Retina (tissue), 1 donor: ENCODE data around the gene HYOU1.
A peak's percentile ranks its signal among the peaks of the same experiment; 100 is the strongest.
"Not testable (repeated sequence)": the region's sequence is repeated elsewhere in the genome, so short reads cannot be mapped to it uniquely, and the experiment has no call there.

Experiments used
- DNase-seq: peaks from one replicate; pipeline ENCODE4 v3.0.0-alpha.2; 2016

The HYOU1 gene

GRCh38 chr11:119084663-119085436 lies 27.8 kb upstream of the HYOU1 start, which contains the start of gene HMBS:
TSS of gene HMBS (plus strand) at chr11:119084881. CDS start at chr11:119085034, 153 bp downstream.
- peak; percentile 100 for DNase-seq

DNA sequence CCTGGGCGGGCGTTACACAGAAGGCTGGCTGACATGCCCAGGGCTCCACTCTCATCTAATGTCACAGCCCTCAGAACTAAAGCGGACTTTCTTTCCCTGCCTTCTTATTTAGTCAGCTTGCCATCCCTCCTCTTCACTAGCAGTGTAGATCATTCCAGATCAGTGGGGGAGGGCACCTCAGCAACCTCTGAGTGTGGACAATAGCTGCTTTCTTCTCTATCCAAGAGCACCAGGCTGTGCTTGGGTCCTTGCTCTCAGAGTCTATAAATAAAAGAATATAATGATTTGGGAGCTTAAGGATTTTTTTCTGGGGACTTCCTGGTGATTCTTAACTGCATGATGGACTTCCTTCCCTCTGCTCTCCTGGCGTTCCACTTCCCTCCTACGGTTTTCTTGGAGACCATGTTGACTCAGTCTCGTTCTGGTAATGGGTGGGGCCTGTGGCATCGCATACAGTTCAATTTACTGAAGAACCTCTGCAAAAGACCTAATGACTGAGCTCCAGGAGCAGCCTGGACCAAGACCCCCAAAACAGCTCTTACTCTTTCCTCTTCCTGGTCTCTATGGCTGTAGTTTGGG lies 24.8 kb upstream of the HYOU1 start:
- DNase-seq, result no peak

DNA sequence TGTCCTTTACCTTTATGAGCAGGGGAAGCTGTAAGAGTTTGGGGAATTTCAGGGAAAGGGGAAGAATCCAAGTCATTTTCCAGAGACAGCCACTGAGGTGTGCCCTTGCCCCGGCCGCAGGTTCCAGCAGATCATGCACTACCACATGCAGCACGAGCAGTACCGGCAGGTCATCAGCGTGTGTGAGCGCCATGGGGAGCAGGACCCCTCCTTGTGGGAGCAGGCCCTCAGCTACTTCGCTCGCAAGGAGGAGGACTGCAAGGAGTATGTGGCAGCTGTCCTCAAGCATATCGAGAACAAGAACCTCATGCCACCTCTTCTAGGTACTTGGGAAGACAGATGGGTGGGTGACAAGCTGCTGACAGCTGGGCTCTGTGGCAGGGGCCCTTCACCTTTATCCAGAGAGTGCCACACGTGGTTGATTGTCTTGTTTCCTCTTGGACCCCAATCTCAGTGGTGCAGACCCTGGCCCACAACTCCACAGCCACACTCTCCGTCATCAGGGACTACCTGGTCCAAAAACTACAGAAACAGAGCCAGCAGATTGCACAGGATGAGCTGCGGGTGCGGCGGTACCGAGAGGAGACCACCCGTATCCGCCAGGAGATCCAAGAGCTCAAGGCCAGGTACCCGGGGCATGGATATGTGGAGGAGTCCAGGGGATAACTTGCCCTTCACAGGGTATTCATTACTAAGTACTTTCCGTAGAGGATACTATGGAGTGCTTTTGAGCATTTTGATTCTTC lies 21.8 kb upstream of the HYOU1 start:
- DNase-seq, result no peak

DNA sequence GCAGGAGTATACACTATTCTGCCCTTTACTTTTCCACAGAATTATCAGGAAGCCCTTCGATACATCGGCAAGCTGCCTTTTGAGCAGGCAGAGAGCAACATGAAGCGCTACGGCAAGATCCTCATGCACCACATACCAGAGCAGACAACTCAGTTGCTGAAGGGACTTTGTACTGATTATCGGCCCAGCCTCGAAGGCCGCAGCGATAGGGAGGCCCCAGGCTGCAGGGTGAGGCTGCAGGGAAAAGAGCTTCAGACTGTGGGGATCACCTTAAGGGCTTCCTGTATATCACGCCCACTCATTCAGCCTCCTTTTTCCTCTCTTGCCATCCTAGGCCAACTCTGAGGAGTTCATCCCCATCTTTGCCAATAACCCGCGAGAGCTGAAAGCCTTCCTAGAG lies 20.8 kb upstream of the HYOU1 start:
- no peak for DNase-seq

- peak; percentile 94 for DNase-seq
Observed at GRCh38 chr11:119067371-119068222, 10.6 kb upstream of the HYOU1 start, which contains the start of gene VPS11. TSS of gene VPS11 (plus strand) at chr11:119067818. CDS start at chr11:119067824, 6 bp downstream.

DNA sequence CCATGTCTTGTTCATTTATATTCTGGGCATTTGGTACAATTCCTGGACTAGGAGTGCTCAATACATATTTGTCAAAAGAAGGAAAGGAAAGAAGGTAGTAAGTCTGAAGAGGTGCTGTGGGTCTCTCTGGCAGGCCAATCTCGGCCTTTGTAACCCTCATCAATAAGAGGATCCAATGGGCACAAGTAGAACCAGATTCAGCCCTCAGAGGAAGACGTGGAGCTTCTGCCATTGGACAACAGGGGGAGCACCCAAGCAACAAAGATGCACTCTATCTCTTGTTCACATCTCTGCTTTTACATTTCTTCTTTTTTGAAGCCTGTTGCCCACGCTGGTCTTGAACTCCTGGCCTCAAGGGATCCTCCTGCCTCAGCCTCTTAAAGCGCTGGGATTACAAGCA lies 8.4 kb upstream of the HYOU1 start:
- DNase-seq, result no peak

GRCh38 chr11:119062779-119063178 lies 5.8 kb upstream of the HYOU1 start:
- no peak for DNase-seq

- no peak for DNase-seq
Observed at GRCh38 chr11:119061256-119061655, 4.3 kb upstream of the HYOU1 start.

GRCh38 chr11:119059128-119059527 lies 2.1 kb upstream of the HYOU1 start:
- DNase-seq, result not testable (repeated sequence)

DNA sequence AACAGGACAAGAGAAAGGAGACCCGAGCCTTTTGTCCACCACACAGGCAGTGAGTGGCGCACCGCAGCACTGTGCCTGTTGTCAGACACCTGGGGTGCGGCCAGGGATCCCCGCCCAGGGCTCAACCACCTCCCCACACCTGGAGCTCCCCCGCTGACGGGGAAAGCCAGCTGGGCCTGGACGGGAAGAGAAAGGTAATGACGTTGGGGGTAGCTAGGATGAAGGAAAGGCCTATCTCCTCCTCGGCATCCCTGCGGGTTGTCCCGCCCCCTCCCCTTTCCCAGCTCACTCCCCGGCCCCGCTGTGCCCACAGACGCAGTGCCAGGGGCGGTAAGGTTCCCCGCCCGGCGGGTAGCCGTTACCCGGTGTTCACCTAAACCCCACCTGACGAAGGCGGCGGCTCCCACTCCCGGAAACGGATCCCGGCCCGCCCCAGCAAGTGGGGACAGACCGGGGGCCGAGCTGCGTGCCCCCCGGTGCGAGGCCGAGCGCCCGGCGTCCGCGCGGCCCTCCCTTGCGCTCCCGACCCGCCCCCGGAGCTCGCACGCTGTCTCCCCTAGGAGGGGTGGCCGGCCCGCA lies 495 bp downstream of the HYOU1 start:
- DNase-seq, result peak; percentile 33

- DNase-seq, result no peak
Observed at GRCh38 chr11:119055901-119056300, 1.1 kb downstream of the HYOU1 start.

DNA sequence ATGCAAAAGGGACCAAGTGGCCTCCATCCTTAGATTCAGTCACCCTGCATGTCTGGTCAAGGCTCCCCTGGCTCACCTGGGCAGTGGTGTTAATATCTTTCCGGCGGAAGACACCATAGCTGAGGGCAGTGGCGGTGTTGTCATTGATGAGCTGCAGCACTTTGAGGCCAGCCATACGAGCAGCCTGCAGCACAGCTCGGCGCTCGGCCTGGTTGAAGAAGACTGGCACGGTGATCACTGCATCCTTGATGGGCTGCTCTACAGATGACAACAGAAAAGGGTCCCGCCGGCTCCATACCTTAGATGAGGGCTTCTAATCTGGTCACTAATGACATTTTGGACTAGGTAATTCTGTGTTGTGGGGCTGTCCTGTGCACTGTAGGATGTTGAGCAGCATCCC lies 2.6 kb downstream of the HYOU1 start:
- no peak for DNase-seq

GRCh38 chr11:119052163-119052814 lies 4.7 kb downstream of the HYOU1 start:
- no peak for DNase-seq

GRCh38 chr11:119051440-119052162 lies 5.4 kb downstream of the HYOU1 start:
- DNase-seq, result no peak

DNA sequence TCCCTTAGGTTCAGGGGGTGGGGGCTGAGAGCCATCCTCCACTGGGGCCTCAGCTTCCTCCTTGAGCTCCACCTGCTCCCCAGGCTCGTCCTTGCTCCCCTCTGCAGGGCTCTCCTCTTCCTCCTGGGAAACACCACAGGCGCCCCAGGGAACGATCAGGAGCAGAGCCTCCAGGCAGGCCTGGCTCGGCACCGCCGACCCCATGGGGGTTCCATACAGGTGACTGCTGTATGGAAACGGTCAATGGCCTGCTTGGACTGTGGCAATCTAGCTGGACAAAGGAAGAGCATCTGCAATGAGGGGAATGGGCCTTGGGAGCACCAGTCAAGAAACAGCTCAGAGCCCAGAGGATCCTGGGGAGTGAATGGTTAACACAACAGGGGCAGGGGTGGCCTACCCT lies 7.9 kb downstream of the HYOU1 start:
- DNase-seq, result no peak

- no peak for DNase-seq
Observed at GRCh38 chr11:119048644-119049043, 8.4 kb downstream of the HYOU1 start.

- no peak for DNase-seq
Observed at GRCh38 chr11:119047205-119047604, 9.8 kb downstream of the HYOU1 start.

DNA sequence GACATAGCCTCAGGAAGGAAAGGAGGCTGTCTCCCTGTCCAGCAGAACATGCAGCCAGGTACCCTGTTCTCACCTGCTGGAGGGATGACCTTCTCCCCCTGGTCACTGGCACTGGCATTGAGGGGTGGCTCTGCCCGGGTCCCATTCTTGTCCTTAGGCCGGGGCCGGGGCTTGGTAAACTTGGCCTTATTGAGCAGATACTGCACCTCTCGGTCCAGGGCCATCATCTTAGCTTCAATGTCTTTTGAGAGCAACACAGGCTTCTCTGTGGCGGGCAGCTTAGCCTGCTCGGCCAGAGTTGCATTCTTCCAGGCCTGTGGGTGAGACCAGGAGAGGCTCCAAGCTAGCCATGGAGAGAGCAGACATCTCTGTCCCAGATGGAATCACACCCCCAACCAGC lies 10.5 kb downstream of the HYOU1 start:
- DNase-seq, result no peak

- DNase-seq, result no peak
Observed at GRCh38 chr11:119044708-119045107, 12.3 kb downstream of the HYOU1 start.

DNA sequence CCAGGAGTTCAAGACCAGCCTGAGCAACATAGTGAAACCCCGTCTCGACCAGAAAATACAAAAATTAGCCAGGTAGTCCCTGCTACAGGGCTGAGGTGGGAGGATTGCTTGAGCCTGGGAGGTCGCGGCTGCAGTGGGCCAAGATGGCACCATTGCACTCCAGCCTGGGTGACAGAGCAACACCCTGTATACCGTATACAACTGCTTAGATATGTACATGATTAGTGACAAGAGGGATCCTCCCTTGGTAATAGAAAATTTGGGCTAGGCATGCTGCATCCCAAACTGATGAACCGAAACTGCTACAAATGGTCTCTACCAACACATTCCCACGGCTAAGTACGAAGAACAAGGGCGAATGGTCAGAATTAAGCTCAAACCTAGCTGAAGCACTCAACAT lies 14.1 kb downstream of the HYOU1 start:
- no peak for DNase-seq
